ENCODE data around the gene UBASH3B. TPM values are rescaled to one million over a fixed set of nuclear protein-coding genes. Genes with fewer than 3 reads are reported as not detected.

UBASH3B gene
- total and polyA plus RNA-seq, 2 experiments from 2014 or later = 5.1 to 11.1 TPM

GRCh38 chr11:122645847-122646246 is 9.7 kb upstream of the UBASH3B start:
- H3K36me3 ChIP-seq (replicated peaks; ENCODE audit: insufficient read depth, low read depth) = no peaks in the 10 kb centered on the region
- no peak overlapping the region for H3K4me3 ChIP-seq
- TF ChIP-seq CTCF (IDR thresholded peaks at IDR 0.05; ENCODE audit: poor library complexity) = no peak
- no peak for TF ChIP-seq EZH2phosphoT487 (IDR thresholded peaks at IDR 0.05; ENCODE audit: low read depth, severe bottlenecking, unreplicated experiment)
- no peak for TF ChIP-seq EZH2 (IDR thresholded peaks at IDR 0.05; ENCODE audit: borderline replicate concordance)
- H3K79me2 ChIP-seq = no peaks in the 10 kb centered on the region
- no peak overlapping the region for H2AFZ ChIP-seq
- 94% methylated on average over 5 of the region's 5 CpGs for WGBS (ENCODE audit: low lambda C conversion rate, missing lambda C conversion rate)
- H3K27ac ChIP-seq = no peak overlapping the region
- no peaks in the 10 kb centered on the region for H3K27me3 ChIP-seq
- H3K9me3 ChIP-seq (ENCODE audit: low read depth) = no peaks in the 10 kb centered on the region
- no peaks in the 10 kb centered on the region for H4K20me1 ChIP-seq (ENCODE audit: insufficient read depth, poor library complexity, severe bottlenecking)
- no peaks in the 10 kb centered on the region for H3K4me1 ChIP-seq (ENCODE audit: insufficient read depth)
- H3K9me2 ChIP-seq (replicated peaks; ENCODE audit: insufficient read depth) = no peaks in the 10 kb centered on the region
- DNase-seq (ENCODE audit: low spot score) = no peak
- H3K4me2 ChIP-seq = no peak overlapping the region

- Histone ChIP-seq H3K9me3 (ENCODE audit: low read depth) (no peaks in the 10 kb centered on the region), H2AFZ (no peak overlapping the region), H3K27me3 (no peaks in the 10 kb centered on the region), H3K4me3 (no peak overlapping the region), H3K36me3 (replicated peaks; ENCODE audit: insufficient read depth, low read depth) (no peaks in the 10 kb centered on the region), H3K9me2 (replicated peaks; ENCODE audit: insufficient read depth) (no peaks in the 10 kb centered on the region), H3K4me2 (no peak overlapping the region), H3K4me1 (ENCODE audit: insufficient read depth) (no peaks in the 10 kb centered on the region), H3K79me2 (no peaks in the 10 kb centered on the region), H4K20me1 (ENCODE audit: insufficient read depth, poor library complexity, severe bottlenecking) (no peaks in the 10 kb centered on the region), H3K27ac (no peak overlapping the region)
- WGBS (ENCODE audit: low lambda C conversion rate, missing lambda C conversion rate) = 80% methylated on average over 6 of the region's 6 CpGs
- TF ChIP-seq EZH2phosphoT487 (IDR thresholded peaks at IDR 0.05; ENCODE audit: low read depth, severe bottlenecking, unreplicated experiment) (no peak), EZH2 (IDR thresholded peaks at IDR 0.05; ENCODE audit: borderline replicate concordance) (no peak), CTCF (IDR thresholded peaks at IDR 0.05; ENCODE audit: poor library complexity) (no peak)
- no peak for DNase-seq (ENCODE audit: low spot score)
Measured at GRCh38 chr11:122646549-122647340, 8.8 kb upstream of the UBASH3B start.

GRCh38 chr11:122647736-122648275 is 7.7 kb upstream of the UBASH3B start:
- no peaks in the 10 kb centered on the region for H3K36me3 ChIP-seq (replicated peaks; ENCODE audit: insufficient read depth, low read depth)
- no peak overlapping the region for H3K4me3 ChIP-seq
- H3K9me2 ChIP-seq (replicated peaks; ENCODE audit: insufficient read depth) = no peaks in the 10 kb centered on the region
- no peaks in the 10 kb centered on the region for H3K4me1 ChIP-seq (ENCODE audit: insufficient read depth)
- no peak overlapping the region for H2AFZ ChIP-seq
- H3K4me2 ChIP-seq = no peak overlapping the region
- no peaks in the 10 kb centered on the region for H4K20me1 ChIP-seq (ENCODE audit: insufficient read depth, poor library complexity, severe bottlenecking)
- no peaks in the 10 kb centered on the region for H3K9me3 ChIP-seq (ENCODE audit: low read depth)
- DNase-seq (ENCODE audit: low spot score) = no peak
- no peak overlapping the region for H3K27ac ChIP-seq
- H3K79me2 ChIP-seq = no peaks in the 10 kb centered on the region
- peaks cover under 1% of the 10 kb centered on the region for H3K27me3 ChIP-seq
- no peak for TF ChIP-seq CTCF (IDR thresholded peaks at IDR 0.05; ENCODE audit: poor library complexity)
- TF ChIP-seq EZH2phosphoT487 (IDR thresholded peaks at IDR 0.05; ENCODE audit: low read depth, severe bottlenecking, unreplicated experiment) = no peak
- no peak for TF ChIP-seq EZH2 (IDR thresholded peaks at IDR 0.05; ENCODE audit: borderline replicate concordance)
